SJSA1 (cell line): ENCODE measurements around the gene FFAR1. TPM values are rescaled to one million over a fixed set of nuclear protein-coding genes. Genes with fewer than 3 reads are reported as not detected.

Source experiments
- DNase-seq, 2 experiments: peaks; one replicate each; pipeline ENCODE4 v3.0.0-alpha.2; 2015 to 2020; ENCODE audit warnings: low spot score in 2 of 2, low read depth in 1 of 2
- H3K27ac ChIP-seq: fragments of 250-450 bp; sonication (Bioruptor Pico); 2 replicates; pipeline ENCODE4 v1.5.1; 2020; ENCODE audit warnings: mild to moderate bottlenecking, moderate library complexity
- H3K27me3 ChIP-seq: fragments of 250-450 bp; sonication (Bioruptor Pico); replicated peaks from 2 replicates; pipeline ENCODE4 v1.5.1; 2020; ENCODE audit warnings: mild to moderate bottlenecking, moderate library complexity
- H3K36me3 ChIP-seq: fragments of 250-450 bp; sonication (Bioruptor Pico); 2 replicates; pipeline ENCODE4 v1.5.1; 2020; ENCODE audit warnings: mild to moderate bottlenecking
- H3K4me1 ChIP-seq: fragments of 250-450 bp; sonication (Bioruptor Pico); replicated peaks from 2 replicates; pipeline ENCODE4 v1.6.1; 2021; ENCODE audit warnings: mild to moderate bottlenecking
- H3K4me3 ChIP-seq: fragments of 250-450 bp; sonication (Bioruptor Pico); 2 replicates; pipeline ENCODE4 v1.5.1; 2020; ENCODE audit warnings: mild to moderate bottlenecking
- H3K9me3 ChIP-seq: fragments of 250-450 bp; sonication (Bioruptor Pico); replicated peaks from 2 replicates; pipeline ENCODE4 v1.5.1; 2020; ENCODE audit warnings: mild to moderate bottlenecking
- total RNA-seq: library from RNA; depleted of rRNA; stranded (reverse); fragments of >200 nt; shearing (Covaris generic); gene quantifications from 2 replicates; pipeline ENCODE4 v1.2.3, GENCODE V29; 2014; rRNA removed

FFAR1 gene
- total RNA-seq, 1 experiment from 2014 or later: not detected

DNA sequence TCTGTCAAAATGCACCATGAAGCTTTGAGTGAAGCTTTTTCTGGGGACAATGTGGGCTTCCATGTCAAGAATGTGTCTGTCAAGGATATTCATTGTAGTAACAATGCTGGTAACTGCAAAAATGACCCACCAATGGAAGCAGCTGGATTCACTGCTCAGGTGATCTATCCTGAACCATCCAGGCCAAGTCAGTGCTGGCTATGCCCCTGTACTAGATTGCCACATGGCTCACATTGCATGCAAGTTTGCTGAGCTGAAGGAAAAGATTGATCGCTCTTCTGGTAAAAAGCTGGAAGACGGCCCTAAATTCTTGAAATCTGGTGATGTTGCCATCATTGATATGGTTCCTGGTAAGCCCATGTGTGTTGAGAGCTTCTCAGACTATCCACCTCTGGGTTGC lies 35.8 kb downstream of the FFAR1 start:
- no peak overlapping the region for H3K4me3 ChIP-seq
- no peaks in the 10 kb centered on the region for H3K4me1 ChIP-seq
- no peak overlapping the region for H3K27ac ChIP-seq
- peaks cover 6% of the 10 kb centered on the region; the same call in 1 of the 2 replicates for H3K9me3 ChIP-seq
- H3K36me3 ChIP-seq: no peaks in the 10 kb centered on the region
- DNase-seq: no peak
- no peaks in the 10 kb centered on the region for H3K27me3 ChIP-seq

DNA sequence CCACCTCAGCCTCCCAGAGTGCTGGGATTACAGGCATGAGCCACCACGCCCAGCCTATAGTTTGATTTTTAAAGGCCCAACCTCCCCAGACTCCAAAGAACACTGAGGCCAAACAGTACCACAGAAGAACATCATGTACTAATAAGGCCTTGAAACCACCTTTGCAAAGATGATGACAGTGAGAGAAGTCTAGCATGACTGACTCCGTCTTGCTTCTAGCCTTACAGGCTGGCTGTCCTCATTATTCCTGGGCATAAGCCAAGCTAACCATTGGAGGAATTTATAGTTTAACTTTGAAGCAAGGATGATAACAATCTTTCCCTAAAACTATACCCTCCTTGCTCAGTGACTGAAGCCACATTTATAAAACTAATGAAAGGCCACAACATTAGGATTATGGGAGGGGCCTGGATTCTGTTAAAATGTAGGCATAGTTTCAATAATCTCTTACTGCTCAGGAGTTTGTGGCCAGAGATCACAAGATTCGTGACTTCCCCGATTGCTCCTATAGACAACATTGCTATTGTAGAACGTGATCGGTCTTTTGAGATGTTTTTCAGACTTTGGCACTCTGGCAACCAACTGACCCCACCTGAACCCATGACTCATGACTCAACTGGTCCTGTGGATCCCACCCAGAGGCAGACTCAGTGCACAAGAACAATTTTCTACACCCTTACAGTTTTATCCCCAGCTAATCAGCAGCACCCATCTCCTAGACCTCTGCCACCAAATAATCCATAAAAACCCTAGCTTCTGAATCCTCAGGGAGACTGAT lies 40.8 kb downstream of the FFAR1 start:
- no peak for DNase-seq
- Histone ChIP-seq H3K4me3 (no peak overlapping the region), H3K27ac (no peak overlapping the region)

DNA sequence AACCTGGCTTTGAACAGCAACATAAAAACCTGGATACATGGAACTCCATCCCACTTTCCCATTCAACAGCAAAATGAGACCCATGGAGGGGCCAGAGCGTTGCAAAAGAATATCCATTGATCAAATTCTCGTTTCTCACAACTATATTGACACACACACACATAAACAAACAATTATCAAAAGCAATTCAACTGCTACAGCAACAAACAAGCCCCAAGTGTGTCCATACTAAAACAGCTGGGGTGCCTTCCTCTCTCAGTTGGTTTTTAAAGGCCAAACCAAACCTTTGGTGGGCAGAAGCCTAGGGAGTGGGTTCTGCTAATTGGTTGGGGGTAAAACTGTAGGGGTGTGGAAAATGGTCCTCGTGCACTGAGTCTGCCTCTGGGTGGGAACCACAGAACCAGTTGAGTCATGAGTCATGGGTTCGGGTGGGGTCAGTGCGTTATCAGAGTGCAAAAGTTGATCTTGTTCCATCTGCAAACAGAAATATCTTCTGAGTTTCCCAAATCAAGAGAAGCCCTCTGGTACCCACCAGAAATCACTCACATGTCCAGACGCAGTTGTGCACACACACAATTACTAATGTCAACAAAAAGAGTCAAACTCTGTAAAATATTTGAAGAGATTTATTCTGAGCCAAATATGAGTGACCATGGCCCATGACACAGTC lies 41.6 kb downstream of the FFAR1 start:
- Histone ChIP-seq H3K4me3 (no peak overlapping the region), H3K4me1 (no peaks in the 10 kb centered on the region), H3K36me3 (no peaks in the 10 kb centered on the region), H3K27me3 (no peaks in the 10 kb centered on the region), H3K27ac (no peak overlapping the region), H3K9me3 (peaks cover 6% of the 10 kb centered on the region; the same call in 1 of the 2 replicates)
- DNase-seq: no peak

More for the DNA sequence above, 40.8 kb downstream of the FFAR1 start:
- peaks cover 6% of the 10 kb centered on the region; the same call in 1 of the 2 replicates for H3K9me3 ChIP-seq
- no peaks in the 10 kb centered on the region for H3K27me3 ChIP-seq
- no peaks in the 10 kb centered on the region for H3K36me3 ChIP-seq
- no peaks in the 10 kb centered on the region for H3K4me1 ChIP-seq

DNA sequence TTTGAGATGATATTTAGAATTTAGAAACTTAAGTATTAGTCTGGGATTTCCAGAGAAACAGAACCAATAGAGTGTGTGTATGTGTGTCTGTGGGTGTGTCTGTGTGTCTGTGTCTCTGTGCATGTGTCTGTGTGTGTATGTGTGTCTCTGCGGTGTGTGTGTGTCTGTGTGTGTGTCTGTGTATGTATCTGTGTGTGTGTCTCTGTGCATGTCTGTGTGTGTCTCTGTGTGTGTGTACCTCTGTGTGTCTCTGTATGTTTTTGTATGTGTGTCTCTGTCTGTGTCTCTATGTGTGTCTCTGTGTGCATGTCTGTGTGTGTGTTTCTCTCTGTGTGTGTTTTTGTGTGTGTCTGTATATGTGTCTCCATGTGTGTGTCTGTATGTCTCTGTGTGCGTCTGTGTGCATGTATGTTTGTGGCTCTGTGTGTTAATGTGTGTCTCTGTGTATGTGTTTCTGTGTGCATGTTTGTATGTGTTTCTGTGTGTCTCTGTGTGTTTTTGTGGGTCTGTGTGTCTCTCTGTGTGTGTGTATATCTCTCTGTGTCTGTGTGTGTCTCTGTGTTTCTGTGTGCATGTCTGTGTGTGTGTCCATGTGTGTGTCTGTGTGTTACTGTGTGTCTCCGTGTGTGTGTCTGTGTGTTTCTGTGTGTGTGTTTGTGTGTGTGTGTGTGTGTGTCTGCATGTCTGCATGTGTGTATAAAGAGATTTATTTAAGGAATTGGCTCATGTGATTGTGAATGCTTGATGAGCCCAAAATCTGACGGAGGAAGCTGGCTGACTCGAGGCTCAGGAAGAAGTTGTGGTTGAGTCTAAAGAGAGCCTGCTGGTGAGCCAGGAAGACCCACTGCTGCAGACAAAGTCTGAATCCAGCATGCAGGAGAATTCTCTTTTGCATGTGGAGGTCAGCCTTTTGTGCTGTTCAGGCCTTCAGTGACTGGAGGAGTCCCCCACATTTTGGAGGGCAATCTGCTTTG lies 45.3 kb downstream of the FFAR1 start:
- Histone ChIP-seq H3K4me1 (no peaks in the 10 kb centered on the region), H3K4me3 (no peak overlapping the region), H3K36me3 (no peaks in the 10 kb centered on the region), H3K9me3 (no peaks in the 10 kb centered on the region), H3K27ac (no peak overlapping the region), H3K27me3 (no peaks in the 10 kb centered on the region)
- no peak for DNase-seq

DNA sequence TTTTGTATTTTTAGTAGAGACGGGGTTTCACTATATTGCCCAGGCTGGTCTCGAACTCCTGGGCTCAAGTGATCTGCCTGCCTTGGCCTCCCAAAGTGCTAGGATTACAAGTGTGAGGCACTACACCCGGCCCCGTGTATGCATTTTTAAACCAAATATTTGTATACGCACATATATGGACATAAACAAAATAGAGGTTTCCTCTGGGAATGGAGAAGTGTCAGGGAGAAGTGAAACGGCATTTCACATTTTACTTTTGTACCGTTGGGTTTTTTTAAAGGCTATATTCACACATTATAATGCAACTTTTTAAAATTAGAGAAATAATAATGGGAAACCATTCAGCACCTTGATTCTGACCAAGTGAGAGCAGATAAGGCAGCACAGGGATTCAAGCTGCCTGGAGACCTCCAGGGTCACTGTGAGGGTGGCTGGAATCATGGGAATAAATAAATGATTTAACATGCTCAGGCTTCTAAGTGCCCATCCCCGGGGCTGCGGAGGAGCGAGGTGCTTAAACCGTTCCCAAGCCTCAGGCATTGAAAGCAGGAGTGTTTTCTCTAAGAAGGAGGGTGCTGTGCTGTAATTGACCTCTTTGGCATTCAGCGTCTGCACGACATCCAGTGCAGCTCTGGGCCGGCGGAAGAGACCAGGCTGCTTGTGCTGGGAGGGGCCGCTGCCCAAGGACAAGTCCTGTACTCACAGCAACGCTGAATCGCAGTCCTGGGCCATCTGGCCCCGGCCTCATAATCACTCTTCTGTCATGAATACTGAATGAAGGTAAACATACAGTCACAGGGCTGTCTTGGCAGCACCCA lies 47.9 kb downstream of the FFAR1 start:
- no peak overlapping the region for H3K4me3 ChIP-seq
- H3K4me1 ChIP-seq: no peaks in the 10 kb centered on the region
- DNase-seq: no peak
- H3K9me3 ChIP-seq: no peaks in the 10 kb centered on the region
- no peak overlapping the region for H3K27ac ChIP-seq
- H3K27me3 ChIP-seq: no peaks in the 10 kb centered on the region
- no peaks in the 10 kb centered on the region for H3K36me3 ChIP-seq

DNA sequence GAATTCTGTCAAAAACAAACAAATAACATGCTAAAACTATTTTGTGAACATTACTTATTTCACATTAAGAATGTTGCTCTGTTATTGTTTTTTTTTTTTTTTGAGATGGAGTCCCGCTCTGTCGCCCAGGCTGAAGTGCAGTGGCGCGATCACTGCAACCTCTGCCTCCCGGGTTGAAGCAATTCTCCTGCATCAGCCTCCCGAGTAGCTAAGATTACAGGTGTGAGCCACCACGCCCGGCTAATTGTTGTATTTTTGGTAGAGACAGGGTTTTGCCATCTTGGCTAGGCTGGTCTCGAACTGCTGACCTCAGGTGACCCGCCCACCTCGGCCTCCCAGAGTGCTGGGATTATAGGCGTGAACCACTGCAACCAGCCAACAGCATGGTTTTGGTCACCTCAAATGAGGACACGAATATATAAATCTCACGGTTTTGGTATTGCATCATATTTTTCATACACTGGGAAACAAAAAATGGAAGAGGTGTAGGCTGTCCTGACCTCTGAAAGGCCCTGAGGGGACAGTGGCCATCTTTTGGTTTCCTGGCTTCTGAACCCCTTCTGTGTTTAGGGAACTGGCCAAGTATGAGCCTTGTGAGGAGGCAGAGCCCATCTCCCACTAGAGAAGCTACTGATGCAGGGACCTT lies 48.7 kb downstream of the FFAR1 start:
- Histone ChIP-seq H3K27ac (no peak overlapping the region), H3K4me1 (no peaks in the 10 kb centered on the region), H3K9me3 (no peaks in the 10 kb centered on the region), H3K36me3 (no peaks in the 10 kb centered on the region), H3K27me3 (no peaks in the 10 kb centered on the region), H3K4me3 (no peak overlapping the region)
- DNase-seq: no peak

DNA sequence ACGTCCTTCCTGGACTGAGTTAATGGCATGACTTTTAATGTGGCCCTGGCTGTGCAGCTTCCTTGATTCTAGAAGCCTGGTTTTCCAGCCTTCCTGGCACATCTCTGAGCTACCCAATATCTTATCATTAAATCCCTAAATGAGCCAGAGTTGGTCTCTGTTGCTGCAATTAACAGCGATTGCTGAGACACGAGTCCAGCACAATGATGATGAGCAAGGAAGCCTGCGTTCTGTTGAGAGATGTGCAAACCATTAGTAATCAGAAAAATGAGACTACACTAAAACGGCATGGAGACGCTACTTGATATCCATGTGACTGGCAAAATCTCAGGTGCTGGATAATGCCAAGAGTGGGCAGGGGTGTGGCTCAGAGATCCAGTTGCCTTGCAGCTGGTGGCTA lies 49.4 kb downstream of the FFAR1 start:
- Histone ChIP-seq H3K27me3 (no peaks in the 10 kb centered on the region), H3K4me1 (no peaks in the 10 kb centered on the region), H3K9me3 (no peaks in the 10 kb centered on the region), H3K4me3 (no peak overlapping the region), H3K36me3 (no peaks in the 10 kb centered on the region), H3K27ac (no peak overlapping the region)
- DNase-seq: no peak

Other genes with a start within 250 kb of the FFAR1 start
- gene FXYD3, start 232.1 kb upstream of the FFAR1 start, total RNA-seq: not detected in 2 replicates
- gene LGI4, start 212.8 kb upstream of the FFAR1 start, total RNA-seq: not detected in 2 replicates
- not detected in 2 replicates for gene FXYD1, start 209.1 kb upstream of the FFAR1 start, total RNA-seq
- gene FXYD7, start 204.6 kb upstream of the FFAR1 start, total RNA-seq: not detected in 2 replicates
- 32.9 and 42.6 TPM in 2 replicates for gene FXYD5, start 193.2 kb upstream of the FFAR1 start, total RNA-seq
- not detected in 2 replicates for gene FAM187B, start 119.2 kb upstream of the FFAR1 start, total RNA-seq
- 2.0 TPM in 1 of 2 replicates, not detected in the other for gene LSR, start 98.9 kb upstream of the FFAR1 start, total RNA-seq
- 42.9 and 60.3 TPM in 2 replicates for gene USF2, start 78.9 kb upstream of the FFAR1 start, total RNA-seq
- gene HAMP, start 65.4 kb upstream of the FFAR1 start, total RNA-seq: not detected in 2 replicates
- 0.50 TPM in 1 of 2 replicates, not detected in the other for gene MAG, start 55.7 kb upstream of the FFAR1 start, total RNA-seq
- gene CD22, start 18.7 kb upstream of the FFAR1 start, total RNA-seq: 0.03 and 0.21 TPM in 2 replicates
- not detected in 2 replicates for gene FFAR3, start 10.6 kb downstream of the FFAR1 start, total RNA-seq
- gene GPR42, start 23.2 kb downstream of the FFAR1 start, total RNA-seq: not detected in 2 replicates
- gene FFAR2, start 100.4 kb downstream of the FFAR1 start, total RNA-seq: not detected in 2 replicates
- not detected in 2 replicates for gene KRTDAP, start 142.6 kb downstream of the FFAR1 start, total RNA-seq
- not detected in 2 replicates for gene DMKN, start 165.7 kb downstream of the FFAR1 start, total RNA-seq
- not detected in 2 replicates for gene SBSN, start 180.4 kb downstream of the FFAR1 start, total RNA-seq
- not detected in 2 replicates for gene GAPDHS, start 185.6 kb downstream of the FFAR1 start, total RNA-seq
- 79.8 and 83.5 TPM in 2 replicates for gene TMEM147, start 197.7 kb downstream of the FFAR1 start, total RNA-seq
- not detected in 2 replicates for gene ATP4A, start 215.8 kb downstream of the FFAR1 start, total RNA-seq
- gene PMIS2, start 238.3 kb downstream of the FFAR1 start, total RNA-seq: not detected in 2 replicates